LNCAP (cell line): ENCODE data around the gene MATN4.

Experiments
- TF ChIP-seq, protein P1 (sequence below): fragments of 450-650 bp; IDR thresholded peaks from 2 replicates; pipeline ENCODE4 v1.5.1; 2017; ENCODE audit warnings: mild to moderate bottlenecking

The MATN4 gene

DNA sequence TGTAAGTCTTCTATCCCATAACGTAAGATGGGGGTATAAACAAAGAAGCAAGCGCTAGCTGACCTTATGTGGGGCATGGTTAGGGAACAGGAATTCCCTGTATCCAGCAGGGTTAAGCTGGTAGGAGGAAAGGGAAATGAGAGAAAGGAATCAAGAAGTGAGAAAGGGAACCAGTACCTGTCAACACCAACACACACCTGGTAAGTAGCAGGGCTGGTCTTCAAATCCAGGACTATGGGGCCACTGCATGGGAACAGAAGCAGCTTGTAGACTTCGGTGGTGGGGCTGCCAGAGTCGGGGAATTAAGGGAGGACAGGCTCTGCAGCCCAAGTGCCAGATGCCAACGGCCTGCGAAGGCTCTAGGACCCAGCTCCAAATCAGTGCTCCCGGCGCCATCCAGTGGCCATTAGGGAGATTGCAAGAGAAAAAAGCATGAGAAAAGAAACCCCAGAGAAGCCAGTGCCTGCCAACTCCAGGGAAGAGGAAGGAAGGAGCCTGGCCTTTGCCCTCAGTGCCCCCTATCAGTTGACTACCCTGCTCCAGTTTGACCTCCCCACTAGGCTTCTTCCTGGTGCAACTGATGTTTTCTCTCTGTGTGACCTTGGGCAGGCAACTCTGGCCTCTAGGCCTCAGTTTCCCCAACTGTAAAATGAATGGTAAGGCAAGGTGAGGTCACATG is 17.3 kb downstream of the MATN4 start:
- TF ChIP-seq, protein P1, sequence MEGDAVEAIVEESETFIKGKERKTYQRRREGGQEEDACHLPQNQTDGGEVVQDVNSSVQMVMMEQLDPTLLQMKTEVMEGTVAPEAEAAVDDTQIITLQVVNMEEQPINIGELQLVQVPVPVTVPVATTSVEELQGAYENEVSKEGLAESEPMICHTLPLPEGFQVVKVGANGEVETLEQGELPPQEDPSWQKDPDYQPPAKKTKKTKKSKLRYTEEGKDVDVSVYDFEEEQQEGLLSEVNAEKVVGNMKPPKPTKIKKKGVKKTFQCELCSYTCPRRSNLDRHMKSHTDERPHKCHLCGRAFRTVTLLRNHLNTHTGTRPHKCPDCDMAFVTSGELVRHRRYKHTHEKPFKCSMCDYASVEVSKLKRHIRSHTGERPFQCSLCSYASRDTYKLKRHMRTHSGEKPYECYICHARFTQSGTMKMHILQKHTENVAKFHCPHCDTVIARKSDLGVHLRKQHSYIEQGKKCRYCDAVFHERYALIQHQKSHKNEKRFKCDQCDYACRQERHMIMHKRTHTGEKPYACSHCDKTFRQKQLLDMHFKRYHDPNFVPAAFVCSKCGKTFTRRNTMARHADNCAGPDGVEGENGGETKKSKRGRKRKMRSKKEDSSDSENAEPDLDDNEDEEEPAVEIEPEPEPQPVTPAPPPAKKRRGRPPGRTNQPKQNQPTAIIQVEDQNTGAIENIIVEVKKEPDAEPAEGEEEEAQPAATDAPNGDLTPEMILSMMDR: peak; percentile 78

DNA sequence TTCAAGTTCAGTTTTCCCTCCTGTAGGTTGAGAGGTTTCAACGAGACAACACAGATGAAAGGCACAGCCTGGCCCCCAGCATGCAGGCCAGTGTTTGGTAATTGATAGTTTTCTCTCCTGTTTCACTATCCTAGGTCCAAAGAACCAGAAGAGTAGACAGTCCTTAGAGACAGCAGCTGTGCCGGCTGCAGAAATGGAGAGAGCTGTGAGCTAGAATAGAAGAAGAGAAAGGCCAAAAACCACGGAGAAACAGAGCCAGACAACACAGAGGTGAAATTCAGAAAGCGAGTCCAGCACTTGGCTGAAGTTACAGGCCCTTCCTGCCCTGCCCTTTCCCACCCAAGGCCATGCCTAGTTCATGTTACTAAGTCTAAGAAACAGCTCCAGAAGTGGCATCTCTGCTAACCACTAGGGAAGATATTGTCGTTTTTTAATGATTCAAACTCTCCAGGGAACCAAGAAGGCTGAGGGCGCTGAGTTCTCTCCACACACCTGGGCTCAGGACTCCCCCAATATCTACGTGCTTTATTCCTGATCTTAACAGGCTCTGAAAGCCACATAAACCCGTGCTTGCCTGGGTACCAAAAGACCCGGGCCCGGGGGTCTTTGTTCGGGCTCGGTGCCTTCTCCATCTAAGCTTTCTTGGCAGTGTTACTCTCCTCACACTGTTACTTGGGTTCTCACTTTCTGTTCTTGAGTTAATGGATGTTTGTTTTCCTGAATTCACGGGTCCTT is 18.0 kb downstream of the MATN4 start:
- TF ChIP-seq, protein P1: no peak

DNA sequence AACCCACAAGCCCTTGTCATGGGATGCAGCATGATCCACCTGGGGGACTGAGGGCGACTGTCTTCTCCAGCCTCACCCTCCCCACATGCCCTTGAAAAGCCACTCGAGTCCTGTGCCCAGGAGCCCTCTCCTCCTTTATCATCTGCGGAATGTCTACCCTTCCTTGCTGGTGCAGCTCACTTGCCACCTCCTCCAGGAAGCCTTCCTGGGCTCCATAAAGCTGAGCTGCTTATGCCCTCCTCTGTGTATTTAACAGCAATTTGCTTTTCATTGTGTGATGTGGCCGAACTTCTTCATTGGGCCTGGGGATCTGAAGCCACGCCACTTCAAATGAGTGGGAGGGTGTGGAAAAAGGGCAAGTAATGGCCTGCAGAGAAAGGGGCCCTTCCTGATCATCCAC is 19.2 kb downstream of the MATN4 start:
- TF ChIP-seq, protein P1: no peak

DNA sequence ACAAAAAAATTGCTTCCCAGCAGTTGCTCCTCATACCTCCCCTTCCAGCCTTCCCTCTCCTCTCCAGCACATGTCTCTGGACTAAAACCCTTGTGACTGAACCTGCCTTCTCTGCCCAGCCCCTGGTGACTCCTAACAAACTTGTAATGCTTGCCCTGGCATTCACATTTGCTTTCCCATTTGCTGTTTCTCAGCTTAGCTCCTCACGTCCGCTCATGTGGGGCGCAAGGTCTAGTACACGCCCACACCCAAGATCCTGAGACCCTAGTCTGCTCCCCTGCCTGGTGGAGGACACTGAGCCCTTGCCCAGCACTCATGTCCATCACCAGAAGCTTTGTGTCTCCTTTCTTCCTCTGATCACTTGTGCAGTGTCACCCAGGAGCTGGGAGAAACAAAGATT is 19.7 kb downstream of the MATN4 start:
- TF ChIP-seq, protein P1: no peak

DNA sequence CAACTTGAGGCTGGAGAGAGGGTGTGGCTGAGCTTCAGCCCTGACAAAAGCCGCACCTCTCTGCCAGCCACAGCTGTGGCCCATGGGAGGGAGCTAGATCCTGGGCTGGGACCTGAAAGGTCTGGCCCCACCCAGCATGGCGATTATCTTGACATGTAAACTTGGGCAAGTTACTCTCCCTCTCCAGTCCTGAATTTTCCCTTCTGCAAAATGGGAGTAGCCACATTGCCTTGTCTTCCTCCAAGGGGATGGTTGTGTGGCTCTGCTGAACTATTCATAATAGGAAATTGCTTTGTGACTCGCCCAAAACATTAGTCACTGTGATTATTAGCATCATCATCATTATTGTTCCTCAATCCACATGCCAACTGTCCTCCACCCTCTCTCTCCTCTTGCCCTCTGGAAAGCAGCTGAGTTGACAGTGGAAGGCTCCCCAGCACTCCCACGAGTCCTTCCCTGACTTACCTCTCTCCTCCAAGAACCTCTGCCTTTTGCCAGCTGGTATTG is 24.5 kb downstream of the MATN4 start:
- TF ChIP-seq, protein P1: no peak

DNA sequence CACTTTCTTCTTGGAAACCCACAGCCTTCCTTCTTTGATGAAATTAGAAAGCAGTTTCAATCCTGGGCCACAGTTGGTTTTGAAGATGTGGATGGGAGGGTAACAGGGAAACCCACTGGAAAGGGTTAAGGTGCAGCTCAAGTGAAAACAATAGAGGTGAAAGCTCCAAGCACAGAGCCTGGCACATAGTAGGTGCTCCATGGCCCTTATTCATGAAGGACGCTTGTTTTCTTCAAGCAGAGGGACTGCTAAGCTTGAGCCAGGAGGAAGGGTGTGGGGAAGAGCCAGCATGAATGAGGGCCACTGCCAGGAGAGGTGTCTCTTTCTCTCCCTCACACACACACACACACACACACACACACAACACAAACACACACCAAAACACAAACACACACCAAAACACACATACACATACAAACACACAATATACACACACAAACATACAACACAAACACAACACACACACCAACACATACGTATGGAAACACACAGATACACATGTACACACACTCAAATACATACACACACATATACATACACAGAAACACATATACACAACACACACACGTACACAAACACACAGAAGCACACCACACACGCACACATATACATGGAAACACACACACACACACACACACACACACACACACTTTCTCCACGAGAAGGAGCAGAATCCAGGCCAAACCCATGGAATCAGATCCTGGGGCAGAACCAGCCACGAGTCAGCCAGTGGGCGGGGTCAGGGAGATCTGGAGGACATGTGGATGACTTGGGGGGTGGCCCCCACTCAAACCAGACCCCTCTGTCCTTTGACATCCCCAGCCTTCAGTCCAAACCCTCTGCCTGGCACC is 25.2 kb downstream of the MATN4 start:
- TF ChIP-seq, protein P1: no peak

DNA sequence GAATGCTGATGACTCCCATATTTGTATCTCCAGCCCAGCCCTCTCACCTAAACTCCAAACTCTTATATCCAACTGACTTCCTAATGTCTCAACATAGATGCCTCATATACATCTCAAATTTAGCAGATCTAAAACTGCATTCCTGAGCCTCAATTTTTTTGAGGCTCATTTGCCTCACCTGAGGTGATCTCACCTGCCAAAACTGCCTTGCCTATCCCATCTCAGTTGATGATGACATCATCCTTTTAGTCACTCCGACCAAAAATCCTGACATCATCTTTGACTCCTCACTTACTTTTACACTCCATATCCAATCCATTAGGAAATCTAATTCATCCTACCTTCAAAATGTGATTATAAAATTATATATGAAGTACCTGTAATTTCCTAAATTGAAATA is 28.1 kb downstream of the MATN4 start:
- TF ChIP-seq, protein P1: no peak
